Left colon (tissue), 2 donors: ENCODE measurements around the gene ZNF682. TPM values are rescaled to one million over a fixed set of nuclear protein-coding genes. Genes with fewer than 3 reads are reported as not detected.
"Not testable (repeated sequence)": the region's sequence is repeated elsewhere in the genome, so short reads cannot be mapped to it uniquely, and the experiment has no call there.

ENCODE experiments used
- ATAC-seq: fragments of 200-7000 bp; cut with Tn5 transposase; one replicate; pipeline ENCODE4 v1.9.1; 2020; ENCODE audit warnings: mild to moderate bottlenecking, moderate library complexity
- DNase-seq, 2 donors: peaks; one replicate each; pipeline ENCODE4 v3.0.0-alpha.2; 2020
- intact Hi-C, 2 donors: fragments of 100-400 bp; cut with DNase I in 1 of 2; cut with micrococcal nuclease in 1 of 2; formaldehyde crosslinking; loops; one replicate each; pipeline versions ENCODE4 v1.11.2 to v1.14.0; 2022; cut with DNase I, micrococcal nuclease
- total RNA-seq, 2 donors: library from RNA; stranded (reverse); fragmentation: NEBNext Ultra II Directional; extraction: Animal tissue kit (Norgen Biotek cat#: 25700); gene quantifications; one replicate each; pipeline ENCODE4 v1.2.1, GENCODE V29; 2021
- donor health status: DM: no; HTN: no; CAD: no.
- donor health status: DM: yes; HTN: yes; CAD: no.

ZNF682 gene
- total RNA-seq, 2 donors from 2014 or later, result 4.7 to 4.8 TPM

DNA sequence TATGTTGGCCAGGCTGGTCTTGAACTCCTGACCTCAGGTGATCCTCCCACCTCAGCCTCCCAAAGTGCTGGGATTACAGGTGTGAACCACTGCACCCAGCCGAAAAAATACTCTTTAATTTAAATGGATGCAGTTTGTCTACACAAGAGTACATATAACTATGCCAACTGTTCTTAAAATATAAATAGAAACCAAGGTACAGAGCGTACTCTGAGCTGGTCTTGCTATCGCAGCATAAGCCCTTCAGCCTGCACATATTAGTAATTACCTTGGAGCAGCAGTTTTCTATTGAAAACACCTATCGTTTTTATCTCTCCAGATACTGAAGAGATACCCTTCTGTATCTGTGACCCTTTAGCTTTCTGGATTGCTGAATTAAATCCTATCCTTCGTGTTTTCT is 3.4 kb downstream of the ZNF682 start:
- no peak for ATAC-seq
- DNase-seq, result no peak
- intact Hi-C loops, result no loop called here

DNA sequence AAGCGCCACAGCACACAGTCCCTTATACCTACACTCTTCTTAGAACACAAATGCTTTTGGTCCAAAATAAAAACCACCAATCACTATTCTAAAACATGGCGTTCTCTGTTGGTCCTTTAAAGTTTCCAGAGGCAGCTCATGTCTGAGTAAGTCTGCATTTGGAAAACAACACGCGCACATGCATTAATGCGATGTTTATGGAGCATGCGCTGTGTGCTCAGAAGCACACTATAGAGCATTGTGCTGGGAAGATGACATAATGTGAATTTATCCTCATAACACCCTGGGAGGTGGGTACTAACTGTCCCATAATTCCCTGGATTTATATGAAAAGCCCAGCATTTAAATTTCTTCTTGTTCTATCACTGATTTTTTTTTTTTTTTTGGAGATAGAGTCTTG is 10.7 kb downstream of the ZNF682 start:
- intact Hi-C loops, result no loop called here
- ATAC-seq, result no peak
- no peak for DNase-seq

- DNase-seq (no peak), ATAC-seq (no peak)
- intact Hi-C loops, result no loop called here
Measured at GRCh38 chr19:20005741-20006140, 33.6 kb downstream of the ZNF682 start.

- ATAC-seq (no peak), DNase-seq (peak in 1 of 2 donors; percentile 33)
- intact Hi-C loops, result no loop called here
Measured at GRCh38 chr19:19997656-19998268, 41.5 kb downstream of the ZNF682 start.

DNA sequence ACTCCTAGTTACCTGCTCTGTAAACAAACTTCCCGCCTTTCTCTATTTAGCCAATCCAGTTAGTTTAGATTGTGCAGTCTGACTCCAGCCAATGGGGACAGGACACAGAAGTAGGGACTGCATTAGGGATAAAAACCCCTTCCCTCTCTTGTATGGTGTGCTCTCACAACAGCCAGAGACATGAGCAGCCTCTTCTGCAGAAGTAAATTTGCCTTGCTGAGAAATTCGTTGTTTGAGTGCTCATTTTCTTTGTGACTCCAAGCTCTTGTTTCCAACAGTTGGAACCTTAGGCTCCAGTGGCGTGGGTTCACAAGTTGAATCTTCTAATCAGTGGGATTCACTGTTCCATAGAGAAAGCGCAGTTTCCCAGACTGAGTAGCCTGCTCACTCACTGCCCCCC is 72.4 kb downstream of the ZNF682 start:
- DNase-seq (no peak), ATAC-seq (no peak)
- intact Hi-C loops, result no loop called here

GRCh38 chr19:19966126-19966525 is 73.2 kb downstream of the ZNF682 start:
- DNase-seq, intact Hi-C loops, ATAC-seq: not testable (repeated sequence)

GRCh38 chr19:19964416-19964815 is 74.9 kb downstream of the ZNF682 start:
- no peak for DNase-seq
- intact Hi-C loops, result no loop called here
- ATAC-seq, result no peak

DNA sequence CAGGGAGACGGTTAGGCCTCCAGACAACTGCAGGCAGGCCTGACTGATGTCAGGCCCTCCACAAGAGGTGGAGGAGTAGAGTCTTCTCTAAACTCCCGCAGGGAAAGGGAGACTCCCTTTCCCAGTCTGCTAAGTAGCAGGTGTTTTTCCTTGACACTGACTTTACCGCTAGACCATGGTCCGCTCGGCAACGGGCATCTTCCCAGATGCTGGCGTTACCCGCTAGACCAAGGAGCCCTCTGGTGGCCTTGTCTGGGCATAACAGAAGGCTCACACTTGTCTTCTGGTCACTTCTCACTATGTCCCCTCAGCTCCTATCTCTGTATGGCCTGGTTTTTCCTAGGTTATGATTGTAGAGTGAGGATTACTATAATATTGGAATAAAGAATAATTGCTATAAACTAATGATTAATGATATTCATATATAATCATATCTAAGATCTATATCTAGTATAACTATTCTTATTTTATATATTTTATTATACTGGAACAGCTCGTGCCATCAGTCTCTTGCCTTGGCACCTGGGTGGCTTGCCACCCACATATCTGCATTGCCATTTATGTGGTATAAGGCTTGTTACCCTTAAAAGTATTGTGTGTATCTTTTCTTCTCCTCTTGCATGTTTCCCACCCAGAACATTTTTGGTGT is 80.0 kb downstream of the ZNF682 start:
- peak; percentile 57 to 82 for DNase-seq
- intact Hi-C loops, result loop anchor here in 1 of 2 donors (10.0 kb wide), 1 partner anchor 424 kb away; the partner anchor contains the start of gene CILP2
- ATAC-seq, result not testable (repeated sequence)

- not testable (repeated sequence) for DNase-seq, ATAC-seq
- intact Hi-C loops, result loop anchor here in 1 of 2 donors (10.0 kb wide), 1 partner anchor 423 kb away; the partner anchor contains the start of gene CILP2
Measured at GRCh38 chr19:19957766-19958165, 81.5 kb downstream of the ZNF682 start.

DNA sequence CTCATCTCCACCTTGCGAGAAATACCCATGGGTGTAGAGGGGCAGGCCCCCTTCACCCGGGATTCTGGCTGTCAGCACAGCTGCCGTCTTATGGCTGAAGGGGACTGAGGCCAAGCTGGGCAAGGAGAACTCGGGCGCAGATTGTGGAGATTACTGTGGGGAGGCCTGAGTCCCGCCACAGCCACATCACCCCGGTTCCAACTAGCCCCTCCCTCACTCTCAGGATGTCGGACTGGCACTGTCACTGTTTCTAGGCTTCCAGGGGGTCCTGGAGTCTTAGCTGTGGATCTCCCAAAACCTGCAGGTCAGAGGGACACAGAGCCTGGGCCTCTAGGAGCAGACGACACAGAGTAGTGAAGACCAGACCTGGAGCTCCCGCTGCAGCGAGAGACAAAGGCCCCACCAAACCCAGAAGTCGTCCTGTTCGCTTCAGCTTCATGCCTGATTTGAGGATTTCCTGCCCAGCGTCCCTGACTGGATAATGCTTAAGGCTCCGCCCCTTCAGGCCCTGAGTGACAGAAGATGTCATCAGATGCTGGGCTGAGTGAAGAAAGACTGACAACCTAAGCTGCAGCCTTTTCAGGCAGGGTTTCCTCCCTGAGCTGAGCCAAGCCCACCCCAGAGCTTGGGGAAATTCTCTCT is 82.8 kb downstream of the ZNF682 start:
- intact Hi-C loops, result loop anchor here in 1 of 2 donors (10.0 kb wide), 1 partner anchor 422 kb away; the partner anchor contains the start of gene CILP2
- DNase-seq (no peak), ATAC-seq (no peak)

GRCh38 chr19:19955208-19955607 is 84.1 kb downstream of the ZNF682 start:
- no peak for ATAC-seq
- DNase-seq, result no peak
- intact Hi-C loops, result loop anchor here in 1 of 2 donors (10.0 kb wide), 1 partner anchor 420 kb away; the partner anchor contains the start of gene CILP2

Other genes starting within 250 kb of the ZNF682 start
- gene ZNF506, start 217.8 kb downstream of the ZNF682 start, total RNA-seq, result 10 to 100 TPM; 18.9 to 24.3 TPM
- gene ZNF253, start 173.6 kb downstream of the ZNF682 start, total RNA-seq, result 10 to 100 TPM in 1 of 2 donors, 1 to 10 TPM in 1; 8.7 to 11.8 TPM
- 1 to 10 TPM; 2.3 to 3.4 TPM for gene ZNF93, start 138.6 kb downstream of the ZNF682 start, total RNA-seq
- gene ZNF90, start 38.5 kb upstream of the ZNF682 start, total RNA-seq, result 1 to 10 TPM; 3.2 to 3.4 TPM
- gene ZNF486, start 127.7 kb upstream of the ZNF682 start, total RNA-seq, result 1 to 10 TPM; 2.4 to 4.6 TPM